WTC11 (cell line): ENCODE results near the gene ARHGAP15. TPM values are rescaled to one million over a fixed set of nuclear protein-coding genes. Genes with fewer than 3 reads are reported as not detected.

Experiments
- ATAC-seq: fragments of 200-7000 bp; cut with Tn5 transposase; 2 replicates; pipeline ENCODE4 v1.10.0; 2021; ENCODE audit warnings: mild to moderate bottlenecking, moderate library complexity
- CTCF ChIA-PET: fragments of 300-600 bp; sonication (Branson Sonifier 250); formaldehyde crosslinking; loops from one replicate; lab custom pipeline; 2021; ENCODE audit warnings: antibody characterized with exemption; lab: Charles Lee
- POLR2A ChIA-PET: fragments of 350-600 bp; sonication (Branson Sonifier 250); formaldehyde crosslinking; loops from one replicate; lab custom pipeline; 2021; ENCODE audit warnings: antibody characterized with exemption; lab: Charles Lee
- DNase-seq: peaks from one replicate; pipeline ENCODE4 v3.0.0; 2021; ENCODE audit warnings: low spot score
- H3K27ac Mint-ChIP-seq: 2 replicates; pipeline ENCODE4 v1.8.0; 2021; ENCODE audit warnings: mixed read lengths
- H3K27me3 Mint-ChIP-seq: 2 replicates; pipeline ENCODE4 v1.8.0; 2021; ENCODE audit warnings: low read depth, mild to moderate bottlenecking, moderate library complexity, mixed read lengths
- H3K36me3 Mint-ChIP-seq: 2 replicates; pipeline ENCODE4 v1.8.0; 2021; ENCODE audit warnings: mixed read lengths
- H3K4me1 Mint-ChIP-seq: 2 replicates; pipeline ENCODE4 v1.8.0; 2022; ENCODE audit warnings: mixed read lengths
- H3K4me3 Mint-ChIP-seq: 2 replicates; pipeline ENCODE4 v1.8.0; 2021; ENCODE audit warnings: mild to moderate bottlenecking, moderate library complexity, mixed read lengths
- H3K9me3 Mint-ChIP-seq: 2 replicates; pipeline ENCODE4 v1.8.0; 2021; ENCODE audit warnings: mixed read lengths
- CBFB ChIP-seq: sonication (generic); formaldehyde crosslinking; IDR thresholded peaks from 2 replicates; pipeline ENCODE4 v1.8.1; 2022; ENCODE audit warnings: mild to moderate bottlenecking, low read depth, missing genetic modification reagents
- CTCF ChIP-seq: fragments of 200-600 bp; IDR thresholded peaks from 2 replicates; pipeline ENCODE4 v1.8.0; 2022; ENCODE audit warnings: antibody characterized with exemption
- EMX1 ChIP-seq: fragments of 250-450 bp; sonication (Bioruptor Pico); IDR thresholded peaks from 2 replicates; pipeline ENCODE4 v1.8.0; 2021; ENCODE audit warnings: mild to moderate bottlenecking
- HMGXB4 ChIP-seq: sonication (generic); formaldehyde crosslinking; IDR thresholded peaks from 2 replicates; pipeline ENCODE4 v1.8.1; 2023; ENCODE audit warnings: mild to moderate bottlenecking, moderate library complexity, missing genetic modification reagents
- MAX ChIP-seq: sonication (generic); formaldehyde crosslinking; IDR thresholded peaks from 2 replicates; pipeline ENCODE4 v1.8.0; 2022; ENCODE audit warnings: mild to moderate bottlenecking, missing genetic modification reagents
- NFATC4 ChIP-seq: fragments of 250-450 bp; sonication (Bioruptor Pico); IDR thresholded peaks from 2 replicates; pipeline ENCODE4 v1.9.0; 2021; ENCODE audit warnings: mild to moderate bottlenecking
- OVOL2 ChIP-seq: fragments of 250-450 bp; sonication (Bioruptor Pico); IDR thresholded peaks from 2 replicates; pipeline ENCODE4 v1.9.0; 2021; ENCODE audit warnings: mild to moderate bottlenecking, borderline replicate concordance
- PRDM15 ChIP-seq: sonication (generic); formaldehyde crosslinking; IDR thresholded peaks from 2 replicates; pipeline ENCODE4 v1.8.0; 2022; ENCODE audit warnings: missing genetic modification reagents
- USF2 ChIP-seq: sonication (generic); formaldehyde crosslinking; IDR thresholded peaks from 2 replicates; pipeline ENCODE4 v1.8.1; 2023; ENCODE audit warnings: mild to moderate bottlenecking, missing genetic modification reagents, moderate library complexity
- ZNF232 ChIP-seq: sonication (generic); formaldehyde crosslinking; IDR thresholded peaks from 2 replicates; pipeline ENCODE4 v1.8.0; 2022; ENCODE audit warnings: mild to moderate bottlenecking, missing genetic modification reagents
- total RNA-seq: library from RNA; stranded (reverse); gene quantifications from 3 replicates; pipeline ENCODE4 v1.2.3, GENCODE V29; 2021
- TF ChIP-seq, protein P1 (sequence below): sonication (generic); formaldehyde crosslinking; conservative IDR thresholded peaks from 2 replicates; pipeline ENCODE4 v1.8.1; 2022; ENCODE audit warnings: mild to moderate bottlenecking, missing genetic modification reagents

The ARHGAP15 gene
- total RNA-seq, 1 experiment from 2014 or later: 0.28 TPM

DNA sequence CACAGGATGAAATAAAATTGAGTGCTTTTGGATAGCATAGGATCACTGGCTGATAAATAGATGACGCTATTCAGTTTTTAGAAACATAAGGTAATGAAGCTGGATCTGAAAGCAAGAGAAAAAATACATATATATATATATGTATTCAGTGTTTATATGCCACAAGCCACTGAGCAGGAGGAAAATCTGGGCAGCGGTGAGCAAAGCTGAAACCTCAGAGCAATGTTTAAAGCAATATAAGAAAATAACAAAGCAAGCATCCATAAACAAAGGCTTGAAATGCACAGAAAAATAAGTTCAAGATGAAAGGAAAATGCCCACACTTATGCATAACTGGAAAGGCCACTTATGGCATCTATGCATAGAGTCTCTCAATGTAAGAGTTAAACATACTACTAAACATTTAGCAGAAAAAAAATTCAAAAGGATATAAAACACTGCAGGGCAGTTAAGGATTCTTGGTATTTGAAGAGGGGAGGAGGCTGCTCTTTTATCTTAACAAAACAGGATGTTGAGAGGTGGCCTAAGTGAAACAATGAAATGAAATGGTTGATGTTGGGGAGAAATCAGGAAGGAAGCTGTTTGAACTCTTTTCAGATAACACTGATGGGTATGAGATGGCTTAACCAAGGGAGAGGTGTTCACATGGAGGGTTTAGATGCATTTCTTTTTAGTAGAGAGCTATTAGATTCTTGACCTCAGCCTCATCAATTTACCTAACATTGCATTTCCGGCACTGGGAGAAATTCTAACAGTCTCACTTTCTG, 129.1 kb downstream of the ARHGAP15 start:
- peak; percentile 72 for ATAC-seq
- CTCF ChIA-PET: interaction anchor here (0.8 to 3.1 kb wide), 9 partner anchors 26 to 224 kb away, joined by 3 to 53 read pairs (median 10); no protein-coding TSS in a partner anchor
- H3K27ac Mint-ChIP-seq: peak overlapping the region; percentile 93

GRCh38 chr2:143259368-143259958, 130.2 kb downstream of the ARHGAP15 start:
- TF ChIP-seq OVOL2 (CRISPR knock-in tag) (no peak), CTCF (peak; percentile 54; the same call in 1 of the 2 replicates)
- TF ChIP-seq, protein P1, sequence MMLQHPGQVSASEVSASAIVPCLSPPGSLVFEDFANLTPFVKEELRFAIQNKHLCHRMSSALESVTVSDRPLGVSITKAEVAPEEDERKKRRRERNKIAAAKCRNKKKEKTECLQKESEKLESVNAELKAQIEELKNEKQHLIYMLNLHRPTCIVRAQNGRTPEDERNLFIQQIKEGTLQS (CRISPR knock-in tag): no peak
- Mint-ChIP-seq H3K4me3 (no peak overlapping the region), H3K4me1 (peaks cover 17% of the 10 kb centered on the region), H3K9me3 (no peaks in the 10 kb centered on the region), H3K36me3 (no peaks in the 10 kb centered on the region), H3K27me3 (no peaks in the 10 kb centered on the region), H3K27ac (no peak overlapping the region)
- ChIA-PET CTCF (interaction anchor here (0.6 to 3.1 kb wide), 21 partner anchors 9 to 225 kb away, joined by 3 to 53 read pairs (median 6); no protein-coding TSS in a partner anchor), POLR2A (no interaction called here)
- DNase-seq: peak; percentile 64
- ATAC-seq: peak; percentile 51

More for the DNA sequence above, 129.1 kb downstream of the ARHGAP15 start:
- Mint-ChIP-seq H3K4me1 (peaks cover 17% of the 10 kb centered on the region), H3K4me3 (no peak overlapping the region), H3K9me3 (no peaks in the 10 kb centered on the region), H3K36me3 (no peaks in the 10 kb centered on the region), H3K27me3 (no peaks in the 10 kb centered on the region)
- TF ChIP-seq USF2 (CRISPR knock-in tag): no peak
- no peak for DNase-seq
- POLR2A ChIA-PET: no interaction called here

DNA sequence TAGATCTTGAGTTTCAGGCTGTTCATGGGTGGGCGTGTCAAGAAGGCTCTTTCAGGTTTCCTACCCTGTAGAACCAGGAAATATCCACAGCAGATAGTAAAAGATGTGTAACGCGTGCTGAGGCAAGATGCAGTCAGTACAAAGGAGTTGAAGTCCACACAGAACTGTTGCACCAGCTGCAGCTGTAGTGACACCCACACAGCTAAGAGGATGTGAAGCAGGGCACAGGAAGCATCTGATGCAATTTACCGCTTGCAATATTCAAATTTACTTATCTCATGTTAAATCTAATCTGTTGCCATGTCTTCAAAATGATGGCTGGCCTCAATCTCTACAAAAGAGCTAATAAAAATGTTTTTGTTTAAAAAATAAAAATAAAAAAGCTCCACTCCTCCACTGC, 132.8 kb downstream of the ARHGAP15 start:
- POLR2A ChIA-PET: no interaction called here
- no peak for ATAC-seq
- peaks cover 12% of the 10 kb centered on the region for H3K4me1 Mint-ChIP-seq
- no peaks in the 10 kb centered on the region for H3K36me3 Mint-ChIP-seq
- no peaks in the 10 kb centered on the region for H3K9me3 Mint-ChIP-seq
- TF ChIP-seq NFATC4 (CRISPR knock-in tag) (no peak), ZNF232 (CRISPR knock-in tag) (no peak), EMX1 (CRISPR knock-in tag) (no peak), MAX (CRISPR knock-in tag) (no peak), HMGXB4 (CRISPR knock-in tag) (no peak), CBFB (CRISPR knock-in tag) (no peak), PRDM15 (CRISPR knock-in tag) (no peak)
- DNase-seq: no peak
- H3K27me3 Mint-ChIP-seq: no peaks in the 10 kb centered on the region
- CTCF ChIA-PET: interaction anchor here (1.1 to 1.5 kb wide), 5 partner anchors 10 to 100 kb away, joined by 3 to 4 read pairs (median 4); no protein-coding TSS in a partner anchor
- no peak overlapping the region for H3K4me3 Mint-ChIP-seq
- no peak overlapping the region for H3K27ac Mint-ChIP-seq
